K562 (cell line): ENCODE results near the gene CADPS2. TPM values are rescaled to one million over a fixed set of nuclear protein-coding genes. Genes with fewer than 3 reads are reported as not detected.

ENCODE experiments used
- ATAC-seq: fragments of 200-7000 bp; cut with Tn5 transposase; 3 replicates; pipeline ENCODE4 v1.9.1; 2020; ENCODE audit warnings: moderate library complexity
- BruUV-seq: library from RNA; stranded (reverse); fragments of 400-500 nt; replicated peaks from 2 replicates; lab custom pipeline; 2021; lab: Mats Ljungman, UMichigan
- CTCF ChIA-PET: fragments of 300-600 bp; formaldehyde crosslinking; extraction: SDS; loops from one replicate; lab custom pipeline; 2021; ENCODE audit warnings: low intra/inter-chr PET ratio; lab: Yijun Ruan, JAX
- POLR2A ChIA-PET: fragments of 300-600, 350-650 bp; sonication (Branson Sonifier 250); formaldehyde crosslinking; extraction: SDS; loops from one replicate; lab custom pipeline; 2021; ENCODE audit warnings: antibody characterized with exemption, inconsistent platforms; lab: Yijun Ruan, JAX
- DNase-seq, 4 experiments: peaks; one replicate each; pipeline versions ENCODE4 v3.0.0 to v3.0.0-alpha.2; 2011 to 2018; ENCODE audit warnings: low spot score in 3 of 4, mixed read lengths in 3 of 4; ENCODE audit errors: extremely low read depth in 1 of 4
- FAIRE-seq: peaks from 2 replicates; lab custom pipeline; 2011; peaks lifted over from hg19 to GRCh38; lab: Jason Lieb, UNC
- H2AFZ ChIP-seq: 2 replicates; pipeline ENCODE4 v1.6.0; 2011; ENCODE audit warnings: low read depth, low read length, control low read depth, inconsistent platforms
- H3K27ac ChIP-seq: fragments of 200-600 bp; 3 replicates; pipeline ENCODE4 v1.8.0; 2011; ENCODE audit warnings: low read depth, mild to moderate bottlenecking, control low read depth, inconsistent platforms, low read length, moderate library complexity, mixed read lengths; ENCODE audit errors: extremely low read depth
- H3K27me3 ChIP-seq, 2 experiments: fragments of 300-600 bp in 1 of 2; 2 replicates in 1 of 2; 3 replicates in 1 of 2; pipeline versions ENCODE4 v1.6.0 to v1.8.0; 2011; ENCODE audit warnings: inconsistent platforms in 2 of 2, low read length in 2 of 2, mild to moderate bottlenecking in 1 of 2, mixed read lengths in 1 of 2, moderate library complexity in 1 of 2; ENCODE audit not compliant: control insufficient read depth in 2 of 2, insufficient read depth in 2 of 2
- H3K36me3 ChIP-seq: fragments of 300-600 bp; 3 replicates; pipeline ENCODE4 v1.8.0; 2011; ENCODE audit warnings: mild to moderate bottlenecking, low read length, inconsistent platforms; ENCODE audit not compliant: control insufficient read depth, insufficient read depth
- H3K4me1 ChIP-seq, 2 experiments: fragments of 200-600 bp in 1 of 2; replicated peaks in 1 of 2; 2 replicates in 1 of 2; 3 replicates in 1 of 2; pipeline versions ENCODE4 v1.5.1 to v1.8.0; 2011; ENCODE audit warnings: inconsistent platforms in 2 of 2, low read length in 2 of 2, mild to moderate bottlenecking in 1 of 2, mixed read lengths in 1 of 2, moderate library complexity in 1 of 2; ENCODE audit not compliant: control insufficient read depth in 2 of 2, insufficient read depth in 2 of 2
- H3K4me2 ChIP-seq: 2 replicates; pipeline ENCODE4 v1.6.1; 2011; ENCODE audit warnings: low read length, control low read depth, inconsistent platforms, mixed read lengths; ENCODE audit not compliant: insufficient read depth
- H3K4me3 ChIP-seq: fragments of 200-600 bp; sonication (generic), shearing (Covaris generic); 2 replicates; pipeline ENCODE4 v1.5.1; 2016; ENCODE audit warnings: control low read depth, inconsistent platforms
- H3K79me2 ChIP-seq: fragments of 200-600 bp; 3 replicates; pipeline ENCODE4 v1.8.0; 2011; ENCODE audit warnings: low read length, inconsistent platforms; ENCODE audit not compliant: control insufficient read depth, insufficient read depth
- H3K9ac ChIP-seq, 2 experiments: 2 replicates each; pipeline versions ENCODE4 v1.6.0 to v1.6.1; 2011; ENCODE audit warnings: low read depth in 2 of 2, low read length in 2 of 2, control low read depth in 1 of 2, inconsistent platforms in 1 of 2, mild to moderate bottlenecking in 1 of 2, mixed read lengths in 1 of 2; ENCODE audit not compliant: insufficient read depth in 1 of 2
- H3K9me1 ChIP-seq: one replicate; pipeline ENCODE4 v1.6.0; 2011; ENCODE audit warnings: inconsistent platforms, mild to moderate bottlenecking, low read length, moderate library complexity; ENCODE audit not compliant: control insufficient read depth, insufficient read depth
- H3K9me3 ChIP-seq: replicated peaks from 2 replicates; pipeline ENCODE4 v1.5.1; 2011; ENCODE audit warnings: low read depth, low read length, inconsistent platforms; ENCODE audit not compliant: control insufficient read depth, insufficient read depth
- H4K20me1 ChIP-seq: replicated peaks from 2 replicates; pipeline ENCODE4 v1.6.1; 2011; ENCODE audit warnings: low read length, inconsistent platforms, mixed read lengths; ENCODE audit not compliant: control insufficient read depth, insufficient read depth
- AFF1 ChIP-seq, 2 experiments: fragments of 450-650 bp; IDR thresholded peaks; 2 replicates each; pipeline ENCODE4 v1.6.1; 2018; ENCODE audit warnings: mild to moderate bottlenecking in 2 of 2, low read depth in 1 of 2; ENCODE audit not compliant: partially characterized antibody in 2 of 2
- ARNT ChIP-seq, 2 experiments: fragments of 450-650 bp; IDR thresholded peaks; 2 replicates each; pipeline ENCODE4 v1.6.1; 2016; ENCODE audit warnings: mild to moderate bottlenecking in 1 of 2
- ASH1L ChIP-seq: fragments of 450-650 bp; IDR thresholded peaks from 2 replicates; pipeline ENCODE4 v1.6.1; 2018; ENCODE audit warnings: borderline replicate concordance, mild to moderate bottlenecking, low read depth; ENCODE audit not compliant: partially characterized antibody
- ATF7 ChIP-seq: fragments of 450-650 bp; IDR thresholded peaks from 2 replicates; pipeline ENCODE4 v1.7.1; 2014; ENCODE audit warnings: mild to moderate bottlenecking, moderate library complexity
- E4F1 ChIP-seq: fragments of 250-450 bp; sonication (Bioruptor Pico); IDR thresholded peaks from 2 replicates; pipeline ENCODE4 v1.5.0; 2021; ENCODE audit warnings: mild to moderate bottlenecking, borderline replicate concordance
- ILF3 ChIP-seq: fragments of 450-650 bp; IDR thresholded peaks from 2 replicates; pipeline ENCODE4 v1.6.1; 2018; ENCODE audit warnings: antibody characterized with exemption, mild to moderate bottlenecking, moderate library complexity, borderline replicate concordance
- KDM2B ChIP-seq: fragments of 250-450 bp; sonication (Bioruptor Pico); IDR thresholded peaks from 2 replicates; pipeline ENCODE4 v1.8.0; 2021; ENCODE audit warnings: mild to moderate bottlenecking, moderate library complexity
- KDM4B ChIP-seq, 2 experiments: fragments of 450-650 bp in 1 of 2; sonication (generic) in 1 of 2; IDR thresholded peaks; 2 replicates each; pipeline ENCODE4 v1.6.1; 2016 to 2017; ENCODE audit warnings: borderline replicate concordance in 2 of 2, antibody characterized with exemption in 1 of 2, low read depth in 1 of 2, mild to moderate bottlenecking in 1 of 2
- MIER1 ChIP-seq: fragments of 450-650 bp; IDR thresholded peaks from 2 replicates; pipeline ENCODE4 v1.6.1; 2016; ENCODE audit warnings: antibody characterized with exemption, mild to moderate bottlenecking, low read depth
- MYNN ChIP-seq, 2 experiments: sonication (generic); formaldehyde crosslinking in 1 of 2; IDR thresholded peaks; 2 replicates each; pipeline versions ENCODE4 v1.5.0 to v1.6.1; 2016 to 2020; ENCODE audit warnings: antibody characterized with exemption in 1 of 2, missing genetic modification reagents in 1 of 2
- TAF9B ChIP-seq: fragments of 450-650 bp; IDR thresholded peaks from 2 replicates; pipeline ENCODE4 v1.6.1; 2018; ENCODE audit warnings: mild to moderate bottlenecking; ENCODE audit not compliant: partially characterized antibody
- YY1 ChIP-seq, 3 experiments: IDR thresholded peaks; 2 replicates each; pipeline ENCODE4 v1.6.1; 2011; ENCODE audit warnings: low read length in 2 of 3, mild to moderate bottlenecking in 2 of 3, moderate library complexity in 2 of 3, borderline replicate concordance in 1 of 3, control low read depth in 1 of 3, low read depth in 1 of 3; ENCODE audit not compliant: insufficient read depth in 3 of 3, insufficient replicate concordance in 2 of 3, control insufficient read depth in 1 of 3, insufficient read length in 1 of 3; ENCODE audit errors: extremely low read depth in 1 of 3
- ZNF584 ChIP-seq: fragments of 200-800 bp; sonication (Bioruptor generic); IDR thresholded peaks from 2 replicates; pipeline ENCODE4 v1.6.1; 2016; ENCODE audit warnings: low read depth, mild to moderate bottlenecking, missing genetic modification characterization, missing compliant biosample characterization
- WGBS: fragments of 100-300 bp; shearing (Covaris generic); methylation state at CpG from one replicate; pipeline ENCODE4 v1.1.6; 2016; ENCODE audit warnings: low coverage, mixed read lengths; ENCODE audit not compliant: insufficient coverage; ENCODE audit errors: missing lambda C conversion rate; 5-methylcytosine and 5-hydroxymethylcytosine counted together
- in situ Hi-C: fragments of 300-500 bp; cut with MboI; formaldehyde crosslinking; loops from 4 replicates; pipeline ENCODE4 v1.15.0; 2018; ENCODE audit warnings: inconsistent platforms, mixed read lengths
- intact Hi-C: fragments of 100-400 bp; cut with micrococcal nuclease; formaldehyde crosslinking; loops from 2 replicates; pipeline ENCODE4 v1.14.2; 2022
- polyA plus RNA-seq, 8 experiments: library from polyadenylated mRNA; depleted of rRNA in 4 of 8; stranded (reverse) in 5 of 8; unstranded in 3 of 8; fragments of >200 nt; fragmentation: Nextera tagmentation in 2 of 8; fragmentation: Illumina TruSeq in 1 of 8; extraction: Ambion mirVana in 2 of 8; extraction: Trizol in 1 of 8; gene quantifications; 2 replicates each; pipeline versions ENCODE4 v1.2.1 to v1.2.3, GENCODE V29; 2011 to 2014; ENCODE audit warnings: inconsistent platforms in 1 of 8, missing spikeins in 1 of 8
- total RNA-seq, 7 experiments: library from RNA; depleted of rRNA in 6 of 7; stranded (reverse); fragments of >200 nt in 6 of 7; fragmentation: Illumina TruSeq in 2 of 7; extraction: Trizol in 2 of 7; gene quantifications; 2 replicates each; pipeline versions ENCODE4 v1.2.1 to v1.2.3, GENCODE V29; 2011 to 2021; ENCODE audit warnings: low replicate concordance in 1 of 7

CADPS2 gene
- total and polyA plus RNA-seq, 9 of the 15 experiments (the other 6 are each of a cell fraction or from before 2014, with no cell fraction given), result 0.03 to 0.14 (median 0.04) TPM; not detected in 1

- Histone ChIP-seq H3K4me2 (no peak overlapping the region), H3K79me2 (no peaks in the 10 kb centered on the region), H3K4me3 (no peak overlapping the region), H3K9me1 (no peaks in the 10 kb centered on the region), H3K36me3 (no peaks in the 10 kb centered on the region), H3K27me3 (no peaks in the 10 kb centered on the region), H2AFZ (no peak overlapping the region), H3K4me1 (no peaks in the 10 kb centered on the region), H3K9ac (no peak overlapping the region), H3K9me3 (no peaks in the 10 kb centered on the region), H3K27ac (no peak overlapping the region), H4K20me1 (no peaks in the 10 kb centered on the region)
- BruUV-seq, result no TSS peak
- ChIA-PET CTCF (no interaction called here), POLR2A (no interaction called here)
- 0% methylated on average over 3 of the region's 3 CpGs for WGBS
- DNase-seq (no peak), ATAC-seq (no peak), FAIRE-seq (no peak)
- intact Hi-C loops, result no loop called here
- in situ Hi-C loops, result no loop called here
- TF ChIP-seq ILF3, result no peak
- TF ChIP-seq ZNF584, result no peak
- no peak for TF ChIP-seq KDM4B (IDR thresholded peaks at IDR 0.05; ENCODE audit: borderline replicate concordance in 2 of 2, low read depth in 1 of 2)
- no peak for TF ChIP-seq ASH1L
- no peak for TF ChIP-seq E4F1 (CRISPR knock-in tag)
- no peak for TF ChIP-seq MIER1
- no peak for TF ChIP-seq KDM2B (CRISPR knock-in tag)
- no peak for TF ChIP-seq ATF7
- TF ChIP-seq ARNT (IDR thresholded peaks at IDR 0.05), result no peak
- no peak for TF ChIP-seq YY1 (IDR thresholded peaks at IDR 0.05; ENCODE audit: borderline replicate concordance in 1 of 3, control insufficient read depth in 1 of 3, extremely low read depth in 1 of 3, insufficient read depth in 3 of 3, insufficient read length in 1 of 3, insufficient replicate concordance in 2 of 3, low read depth in 1 of 3, low read length in 2 of 3)
- no peak for TF ChIP-seq MYNN (IDR thresholded peaks at IDR 0.05)
- no peak for TF ChIP-seq MYNN (CRISPR knock-in tag; IDR thresholded peaks at IDR 0.05)
- no peak for TF ChIP-seq AFF1 (IDR thresholded peaks at IDR 0.05; ENCODE audit: low read depth in 1 of 2, partially characterized antibody in 2 of 2)
- no peak for TF ChIP-seq TAF9B
Measured at GRCh38 chr7:122352454-122352853, 533.8 kb downstream of the CADPS2 start.
